ENCODE measurements around the gene ACMSD. TPM values are rescaled to one million over a fixed set of nuclear protein-coding genes. Genes with fewer than 3 reads are reported as not detected.

The ACMSD gene
- total RNA-seq, 3 donors from 2014 or later, result not detected

DNA sequence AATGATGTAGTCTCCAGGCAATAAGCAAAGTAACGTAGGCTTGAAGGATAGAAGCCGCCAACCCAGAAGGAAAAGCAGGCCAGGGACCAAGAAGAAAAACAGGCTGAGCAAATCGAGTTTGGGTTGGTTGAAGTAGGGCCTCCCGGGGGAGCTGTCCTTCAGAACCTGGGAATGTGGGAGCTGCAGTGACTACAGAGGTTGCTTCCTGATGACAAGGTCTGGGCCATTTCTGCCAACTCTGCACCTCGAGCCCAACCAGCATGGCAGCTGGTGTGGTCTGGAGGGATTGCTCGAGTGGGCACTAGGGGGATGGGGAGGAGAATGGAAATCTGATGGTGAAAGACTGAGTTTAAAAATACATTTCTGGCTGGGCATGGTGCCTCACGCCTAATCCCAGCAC, 14.1 kb downstream of the ACMSD start:
- DNase-seq, result no peak
- TF ChIP-seq, protein P1, sequence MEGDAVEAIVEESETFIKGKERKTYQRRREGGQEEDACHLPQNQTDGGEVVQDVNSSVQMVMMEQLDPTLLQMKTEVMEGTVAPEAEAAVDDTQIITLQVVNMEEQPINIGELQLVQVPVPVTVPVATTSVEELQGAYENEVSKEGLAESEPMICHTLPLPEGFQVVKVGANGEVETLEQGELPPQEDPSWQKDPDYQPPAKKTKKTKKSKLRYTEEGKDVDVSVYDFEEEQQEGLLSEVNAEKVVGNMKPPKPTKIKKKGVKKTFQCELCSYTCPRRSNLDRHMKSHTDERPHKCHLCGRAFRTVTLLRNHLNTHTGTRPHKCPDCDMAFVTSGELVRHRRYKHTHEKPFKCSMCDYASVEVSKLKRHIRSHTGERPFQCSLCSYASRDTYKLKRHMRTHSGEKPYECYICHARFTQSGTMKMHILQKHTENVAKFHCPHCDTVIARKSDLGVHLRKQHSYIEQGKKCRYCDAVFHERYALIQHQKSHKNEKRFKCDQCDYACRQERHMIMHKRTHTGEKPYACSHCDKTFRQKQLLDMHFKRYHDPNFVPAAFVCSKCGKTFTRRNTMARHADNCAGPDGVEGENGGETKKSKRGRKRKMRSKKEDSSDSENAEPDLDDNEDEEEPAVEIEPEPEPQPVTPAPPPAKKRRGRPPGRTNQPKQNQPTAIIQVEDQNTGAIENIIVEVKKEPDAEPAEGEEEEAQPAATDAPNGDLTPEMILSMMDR (IDR thresholded peaks at IDR 0.05), result no peak
- no peaks in the 10 kb centered on the region for H3K36me3 ChIP-seq (ENCODE audit: low read depth)
- no peak overlapping the region for H3K4me3 ChIP-seq
- intact Hi-C loops (cut with DNase I, micrococcal nuclease), result no loop called here
- H3K9me3 ChIP-seq, result no peaks in the 10 kb centered on the region
- no peaks in the 10 kb centered on the region for H3K4me1 ChIP-seq (ENCODE audit: low read depth)
- ATAC-seq, result no peak

DNA sequence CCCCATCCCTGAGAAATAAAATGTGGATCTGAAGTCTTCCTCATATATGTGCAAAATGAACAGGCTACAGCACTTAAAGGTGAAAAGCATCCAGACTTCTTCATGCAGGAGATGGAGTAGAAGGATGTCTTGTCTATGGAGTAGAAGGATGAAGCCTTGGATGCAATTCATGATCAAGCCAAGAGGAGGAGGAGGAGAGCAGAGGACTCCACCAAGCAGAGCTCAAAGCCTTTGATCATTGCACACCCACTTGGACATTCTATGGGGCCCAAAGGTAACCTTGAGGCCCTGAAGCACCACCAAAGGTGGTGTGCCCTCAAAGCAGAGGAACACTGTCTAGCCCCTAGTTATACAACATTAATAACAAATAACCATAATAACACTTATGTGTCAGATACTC, 17.3 kb downstream of the ACMSD start:
- Histone ChIP-seq H3K4me3 (no peak overlapping the region), H3K36me3 (ENCODE audit: low read depth) (no peaks in the 10 kb centered on the region), H3K9me3 (no peaks in the 10 kb centered on the region), H3K4me1 (ENCODE audit: low read depth) (no peaks in the 10 kb centered on the region)
- intact Hi-C loops (cut with DNase I, micrococcal nuclease), result no loop called here
- no peak for ATAC-seq
- DNase-seq, result no peak
- TF ChIP-seq, protein P1 (IDR thresholded peaks at IDR 0.05), result no peak

DNA sequence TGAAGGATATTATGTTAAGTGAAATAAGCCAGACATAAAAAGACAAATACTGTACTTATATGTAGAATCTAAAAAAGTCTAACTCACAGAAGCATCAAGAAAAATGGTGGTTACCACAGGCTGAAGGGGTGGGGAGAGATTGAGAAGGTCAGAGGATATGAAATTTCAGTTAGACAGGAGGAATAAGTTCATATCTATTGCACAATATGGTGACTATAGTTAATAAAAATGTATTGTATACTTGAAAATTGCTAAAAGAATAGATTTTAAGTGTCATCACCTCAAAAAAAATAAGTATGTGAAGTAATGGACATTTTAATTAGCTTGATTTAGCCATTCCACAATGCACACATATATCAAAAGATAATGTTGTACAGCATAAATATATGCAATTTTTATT, 19.8 kb downstream of the ACMSD start:
- DNase-seq, result no peak
- no peak overlapping the region for H3K4me3 ChIP-seq
- ATAC-seq, result no peak
- no peaks in the 10 kb centered on the region for H3K9me3 ChIP-seq
- no peaks in the 10 kb centered on the region for H3K36me3 ChIP-seq (ENCODE audit: low read depth)
- TF ChIP-seq, protein P1 (IDR thresholded peaks at IDR 0.05), result no peak
- no peaks in the 10 kb centered on the region for H3K4me1 ChIP-seq (ENCODE audit: low read depth)
- intact Hi-C loops (cut with DNase I, micrococcal nuclease), result no loop called here

DNA sequence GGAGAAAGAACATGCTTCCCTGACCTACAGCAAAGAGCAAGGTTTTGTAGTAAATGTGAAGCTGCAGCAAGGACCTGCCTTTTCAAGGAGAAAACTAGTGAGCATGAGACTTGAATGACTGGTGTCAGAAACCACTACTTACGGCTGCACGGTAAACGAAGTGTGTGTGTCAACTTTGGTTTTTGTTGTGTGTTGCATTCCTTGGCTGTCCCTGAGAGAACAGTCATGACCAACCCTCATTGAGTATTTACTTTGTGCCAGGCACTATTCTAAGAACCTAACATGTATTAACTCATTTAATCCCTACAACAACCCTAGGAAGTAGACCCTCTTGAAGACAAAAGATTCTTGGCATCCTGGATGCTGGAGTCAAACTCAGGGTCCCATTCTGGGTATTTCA, 22.8 kb downstream of the ACMSD start:
- Histone ChIP-seq H3K4me1 (ENCODE audit: low read depth) (no peaks in the 10 kb centered on the region), H3K4me3 (no peak overlapping the region), H3K36me3 (ENCODE audit: low read depth) (no peaks in the 10 kb centered on the region), H3K9me3 (no peaks in the 10 kb centered on the region)
- intact Hi-C loops (cut with DNase I, micrococcal nuclease), result no loop called here
- no peak for DNase-seq
- TF ChIP-seq, protein P1 (IDR thresholded peaks at IDR 0.05), result no peak
- ATAC-seq, result no peak

DNA sequence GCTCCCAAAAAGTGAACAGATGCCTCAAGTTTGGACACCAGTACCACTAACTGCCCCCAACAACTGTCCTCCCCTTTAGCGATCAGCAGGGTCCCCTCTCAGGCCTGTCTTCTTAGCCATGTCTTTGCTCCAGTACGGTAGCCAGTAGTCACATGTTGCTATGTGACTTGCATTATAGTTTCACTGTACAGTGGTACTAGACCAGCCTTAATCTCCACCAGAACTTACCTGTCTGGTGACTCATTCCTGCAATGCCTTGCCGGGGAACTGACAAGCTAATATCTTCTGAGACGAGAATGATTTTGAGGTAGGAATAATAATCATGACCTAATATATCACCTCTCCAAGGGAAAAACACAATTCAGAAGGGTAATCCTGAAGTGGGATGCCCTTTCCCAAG, 23.7 kb downstream of the ACMSD start:
- no peaks in the 10 kb centered on the region for H3K36me3 ChIP-seq (ENCODE audit: low read depth)
- intact Hi-C loops (cut with DNase I, micrococcal nuclease), result no loop called here
- no peaks in the 10 kb centered on the region for H3K9me3 ChIP-seq
- TF ChIP-seq, protein P1 (IDR thresholded peaks at IDR 0.05), result no peak
- no peaks in the 10 kb centered on the region for H3K4me1 ChIP-seq (ENCODE audit: low read depth)
- ATAC-seq (no peak), DNase-seq (no peak)
- H3K4me3 ChIP-seq, result no peak overlapping the region

DNA sequence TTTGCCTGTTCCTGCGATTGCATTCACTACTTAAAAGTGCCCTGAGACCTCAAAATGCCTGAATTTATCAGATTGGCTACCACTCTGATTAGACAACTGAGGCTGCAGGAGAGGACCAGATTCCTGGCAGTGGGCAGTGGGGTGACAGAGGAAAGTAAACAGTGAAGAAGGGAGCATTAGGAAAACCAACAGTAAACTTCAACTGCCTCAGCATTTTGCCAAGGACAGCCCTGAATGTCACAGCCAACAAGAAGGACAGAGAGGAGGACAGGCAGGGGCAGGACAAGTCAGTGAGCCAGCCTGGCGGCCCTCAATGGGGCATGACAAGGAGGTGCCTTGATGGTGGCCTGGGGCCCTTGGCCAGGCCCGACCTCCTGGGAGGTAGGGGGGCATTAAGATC, 24.3 kb downstream of the ACMSD start:
- H3K4me3 ChIP-seq, result no peak overlapping the region
- DNase-seq (no peak), ATAC-seq (no peak)
- H3K36me3 ChIP-seq (ENCODE audit: low read depth), result no peaks in the 10 kb centered on the region
- TF ChIP-seq, protein P1 (IDR thresholded peaks at IDR 0.05), result no peak
- no peaks in the 10 kb centered on the region for H3K9me3 ChIP-seq
- no peaks in the 10 kb centered on the region for H3K4me1 ChIP-seq (ENCODE audit: low read depth)
- intact Hi-C loops (cut with DNase I, micrococcal nuclease), result no loop called here
